Lower leg skin (tissue), 4 donors: ENCODE data around the gene CNPY3. TPM values are rescaled to one million over a fixed set of nuclear protein-coding genes. Genes with fewer than 3 reads are reported as not detected.

Source experiments
- DNase-seq, 2 donors: peaks; one replicate each; pipeline ENCODE4 v3.0.0-alpha.2; 2019; ENCODE audit warnings: low spot score in 2 of 2
- H3K4me3 ChIP-seq: fragments of 200-600 bp; sonication (generic); 2 replicates; pipeline ENCODE4 v1.5.1; 2017; ENCODE audit warnings: mild to moderate bottlenecking, low read depth; ENCODE audit not compliant: poor library complexity, severe bottlenecking
- POLR2A ChIP-seq, 2 donors: fragments of 450-650 bp; IDR thresholded peaks; one replicate each; pipeline ENCODE4 v1.6.1; 2016 to 2017; ENCODE audit warnings: antibody characterized with exemption in 2 of 2, mild to moderate bottlenecking in 1 of 2, moderate library complexity in 1 of 2
- WGBS, 2 donors: methylation state at CpG; one replicate each; pipeline ENCODE4 v1.1.5; 2018; 5-methylcytosine and 5-hydroxymethylcytosine counted together
- intact Hi-C: fragments of 100-400 bp; cut with DNase I; formaldehyde crosslinking; loops from one replicate; pipeline ENCODE4 v1.15.0; 2023; ENCODE audit warnings: low total_unique reads
- total RNA-seq, 4 donors: library from RNA; depleted of rRNA; stranded (reverse); fragments of >200 nt; gene quantifications; one replicate each; pipeline ENCODE4 v1.1.0, GENCODE V29; 2016
- TF ChIP-seq, protein P1 (sequence below), 3 donors: fragments of 450-650 bp; IDR thresholded peaks; one replicate each; pipeline ENCODE4 v1.5.1; 2016; ENCODE audit warnings: antibody characterized with exemption in 3 of 3, mild to moderate bottlenecking in 3 of 3, moderate library complexity in 2 of 3

The CNPY3 gene
- total RNA-seq, 4 donors from 2014 or later = 15.6 to 28.9 (median 19.7) TPM

DNA sequence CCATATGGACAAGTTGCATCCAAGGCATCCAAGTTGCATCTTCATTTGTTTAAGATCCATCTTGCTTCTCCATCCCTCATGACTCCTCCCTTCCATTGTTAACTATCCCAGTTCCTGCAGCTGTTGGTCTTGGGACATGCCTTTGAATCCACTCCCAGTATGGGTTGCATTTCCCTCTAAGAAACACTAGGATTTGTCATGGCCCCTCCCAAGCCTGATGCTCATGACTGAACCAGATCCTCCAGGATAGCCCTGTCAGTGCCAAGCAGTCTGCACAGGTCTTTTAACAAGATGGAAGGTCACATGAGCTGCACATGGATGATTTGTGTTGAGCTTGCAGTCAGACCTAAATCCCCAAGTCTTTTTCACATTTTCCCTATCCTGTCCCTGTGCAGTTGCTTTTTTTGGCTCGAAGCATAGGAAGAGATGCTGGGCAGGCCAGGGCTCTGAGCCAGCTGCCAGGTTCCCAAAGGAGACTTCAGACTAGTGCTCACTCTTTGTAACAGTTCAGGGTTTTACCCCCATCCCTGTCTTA is 59.3 kb downstream of the CNPY3 start:
- TF ChIP-seq, protein P1, sequence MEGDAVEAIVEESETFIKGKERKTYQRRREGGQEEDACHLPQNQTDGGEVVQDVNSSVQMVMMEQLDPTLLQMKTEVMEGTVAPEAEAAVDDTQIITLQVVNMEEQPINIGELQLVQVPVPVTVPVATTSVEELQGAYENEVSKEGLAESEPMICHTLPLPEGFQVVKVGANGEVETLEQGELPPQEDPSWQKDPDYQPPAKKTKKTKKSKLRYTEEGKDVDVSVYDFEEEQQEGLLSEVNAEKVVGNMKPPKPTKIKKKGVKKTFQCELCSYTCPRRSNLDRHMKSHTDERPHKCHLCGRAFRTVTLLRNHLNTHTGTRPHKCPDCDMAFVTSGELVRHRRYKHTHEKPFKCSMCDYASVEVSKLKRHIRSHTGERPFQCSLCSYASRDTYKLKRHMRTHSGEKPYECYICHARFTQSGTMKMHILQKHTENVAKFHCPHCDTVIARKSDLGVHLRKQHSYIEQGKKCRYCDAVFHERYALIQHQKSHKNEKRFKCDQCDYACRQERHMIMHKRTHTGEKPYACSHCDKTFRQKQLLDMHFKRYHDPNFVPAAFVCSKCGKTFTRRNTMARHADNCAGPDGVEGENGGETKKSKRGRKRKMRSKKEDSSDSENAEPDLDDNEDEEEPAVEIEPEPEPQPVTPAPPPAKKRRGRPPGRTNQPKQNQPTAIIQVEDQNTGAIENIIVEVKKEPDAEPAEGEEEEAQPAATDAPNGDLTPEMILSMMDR (IDR thresholded peaks at IDR 0.05) = no peak
- TF ChIP-seq POLR2A (IDR thresholded peaks at IDR 0.05) = no peak
- 29 to 39% methylated on average over 1 of the region's 1 CpG for WGBS, 2 donors
- H3K4me3 ChIP-seq = no peak overlapping the region
- intact Hi-C loops = no loop called here
- no peak for DNase-seq

Other genes starting within 250 kb of the CNPY3 start
- under 1 TPM in 1 of 4 donors, not detected in 3; 0.16 TPM for gene PRPH2, start 206.9 kb upstream of the CNPY3 start, total RNA-seq
- gene TBCC, start 183.4 kb upstream of the CNPY3 start, total RNA-seq = 10 to 100 TPM; 40.3 to 55.5 (median 45.3) TPM
- 10 to 100 TPM; 19.4 to 23.4 (median 20.5) TPM for gene BICRAL, start 147.4 kb upstream of the CNPY3 start, total RNA-seq
- 10 to 100 TPM; 73.4 to 95.9 (median 80.9) TPM for gene RPL7L1, start 49.9 kb upstream of the CNPY3 start, total RNA-seq
- gene PTCRA, start 13.4 kb upstream of the CNPY3 start, total RNA-seq = not detected
- gene GNMT, start 31.3 kb downstream of the CNPY3 start, total RNA-seq = 1 to 10 TPM in 1 of 4 donors, under 1 TPM in 3; 0.25 to 1.4 (median 0.60) TPM
- gene PEX6, start 49.7 kb downstream of the CNPY3 start, total RNA-seq = 10 to 100 TPM; 13.9 to 37.6 (median 25.7) TPM
- 10 to 100 TPM; 26.3 to 49.4 (median 40.8) TPM for gene PPP2R5D, start 55.1 kb downstream of the CNPY3 start, total RNA-seq
- gene MEA1, start 84.5 kb downstream of the CNPY3 start, total RNA-seq = 10 to 100 TPM; 59.5 to 99.9 (median 77.5) TPM
- 10 to 100 TPM; 75.1 to 84.7 (median 79.6) TPM for gene KLHDC3, start 84.8 kb downstream of the CNPY3 start, total RNA-seq
- gene RRP36, start 92.1 kb downstream of the CNPY3 start, total RNA-seq = 10 to 100 TPM; 38.5 to 61.9 (median 56.7) TPM
- 10 to 100 TPM; 11.8 to 18.2 (median 13.6) TPM for gene CUL7, start 124.4 kb downstream of the CNPY3 start, total RNA-seq
- gene MRPL2, start 130.0 kb downstream of the CNPY3 start, total RNA-seq = 10 to 100 TPM; 19.0 to 37.9 (median 27.3) TPM
- gene KLC4, start 130.2 kb downstream of the CNPY3 start, total RNA-seq = 10 to 100 TPM; 18.0 to 25.7 (median 21.3) TPM
- gene PTK7, start 146.8 kb downstream of the CNPY3 start, total RNA-seq = 10 to 100 TPM; 40.9 to 51.9 (median 49.7) TPM
- 10 to 100 TPM; 14.8 to 25.8 (median 25.5) TPM for gene SRF, start 241.8 kb downstream of the CNPY3 start, total RNA-seq